IPS DF 4.7 (cell line): ENCODE results near the gene MKLN1.
"Not testable (repeated sequence)": the region's sequence is repeated elsewhere in the genome, so short reads cannot be mapped to it uniquely, and the experiment has no call there.

Experiments
- DNase-seq: peaks from one replicate; pipeline ENCODE4 v3.0.0-alpha.2; 2013; ENCODE audit warnings: low spot score; ENCODE audit errors: extremely low read depth

The MKLN1 gene

DNA sequence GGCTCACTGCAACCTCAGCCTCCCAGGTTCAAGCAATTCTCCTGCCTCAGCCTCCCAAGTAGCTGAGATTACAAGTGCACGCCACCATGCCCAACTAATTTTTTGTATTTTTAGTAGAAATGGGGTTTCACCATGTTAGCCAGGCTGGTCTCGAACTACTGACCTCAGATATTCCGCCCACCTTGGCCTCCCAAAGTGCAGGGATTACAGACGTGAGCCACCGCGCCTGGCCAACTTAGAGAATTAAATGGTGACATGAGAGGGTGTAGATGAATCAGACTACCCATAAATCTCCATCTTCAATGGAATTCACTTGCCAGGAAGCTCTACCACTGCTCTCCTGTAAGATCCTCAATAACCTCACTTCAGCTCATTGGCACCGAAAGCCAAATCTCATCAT lies 187.8 kb downstream of the MKLN1 start:
- not testable (repeated sequence) for DNase-seq

DNA sequence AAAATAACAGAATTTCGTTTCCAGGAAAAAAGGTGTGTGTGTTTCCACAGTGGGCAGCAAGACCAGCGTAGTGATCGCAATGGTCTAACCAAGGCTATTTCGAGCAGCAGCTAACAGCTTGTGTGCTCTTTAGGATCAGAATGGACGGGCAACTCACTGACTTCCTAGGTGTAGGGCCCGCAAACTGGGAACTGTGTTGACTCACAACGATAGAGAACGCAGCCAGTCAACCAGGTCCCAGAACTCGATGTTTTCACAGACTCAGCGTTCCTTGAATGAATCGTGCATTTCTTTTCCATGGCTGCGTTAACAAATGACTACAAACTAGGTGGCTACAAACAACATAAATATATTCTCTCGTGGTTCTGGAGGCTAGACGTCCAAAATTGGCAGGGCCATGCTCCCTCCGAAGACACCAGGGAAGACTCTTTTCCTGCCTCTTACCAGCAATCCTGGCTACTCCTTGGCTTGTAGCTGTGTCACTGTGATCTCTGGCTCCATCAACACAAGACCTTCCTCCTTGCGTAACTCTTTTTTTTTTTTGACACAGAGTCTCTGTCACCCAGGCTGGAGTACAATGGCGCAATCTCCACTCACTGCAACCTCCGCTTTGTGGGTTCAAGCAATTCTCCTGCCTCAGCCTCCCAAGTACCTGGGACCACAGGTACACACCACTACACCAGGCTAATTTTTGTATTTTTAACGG lies 189.7 kb downstream of the MKLN1 start:
- no peak for DNase-seq

DNA sequence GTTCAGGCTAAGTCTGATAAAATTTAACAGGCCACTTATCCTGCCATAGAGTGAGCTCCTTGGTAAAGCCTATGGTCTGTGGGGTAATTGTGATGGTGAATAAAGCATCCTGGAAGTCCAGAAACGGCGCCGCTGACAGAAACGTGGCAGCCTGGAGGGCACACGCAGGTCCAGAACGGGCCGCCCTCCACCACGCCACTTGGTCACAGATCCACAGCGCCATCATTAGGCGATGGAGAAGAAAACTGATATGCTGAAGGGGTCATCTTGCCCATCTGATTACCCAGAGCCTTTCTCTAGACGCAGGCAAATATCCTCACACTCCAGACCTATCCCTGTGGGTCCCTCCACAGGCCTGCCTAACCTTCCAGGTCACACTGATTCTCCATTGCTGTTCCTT lies 190.9 kb downstream of the MKLN1 start:
- DNase-seq, result no peak

GRCh38 chr7:131521651-131522163 lies 194.0 kb downstream of the MKLN1 start:
- no peak for DNase-seq

DNA sequence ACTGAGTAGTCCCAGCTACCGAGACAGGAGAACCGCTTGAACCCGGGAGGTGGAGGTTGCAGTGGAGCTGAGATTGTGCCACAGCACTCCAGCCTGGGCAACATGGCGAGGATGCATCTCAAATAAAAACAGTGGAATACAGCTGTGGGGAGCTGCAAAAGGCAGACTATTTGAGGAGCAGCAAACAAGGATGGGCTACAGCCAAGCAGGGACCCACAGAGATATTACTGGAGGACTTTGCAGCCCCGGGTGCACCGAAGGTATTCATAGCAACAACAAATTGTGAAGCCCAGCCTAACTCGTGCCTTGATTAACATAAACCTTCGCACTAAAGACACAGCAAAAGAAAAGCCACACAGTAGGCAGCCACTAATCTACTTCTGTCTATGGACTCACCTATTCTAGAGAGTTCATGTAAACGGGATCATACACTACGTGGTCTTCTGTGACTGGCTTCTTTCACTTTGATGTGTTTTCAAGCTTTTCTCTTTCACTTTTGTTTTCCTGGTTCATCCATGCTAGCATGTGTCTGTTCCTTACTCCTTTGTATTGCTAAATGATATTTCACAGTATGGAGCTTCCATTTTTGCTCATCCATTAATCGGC lies 194.8 kb downstream of the MKLN1 start:
- DNase-seq, result no peak

- no peak for DNase-seq
These were observed 196.4 kb downstream of the MKLN1 start for GRCh38 chr7:131524115-131524514.

GRCh38 chr7:131524703-131525102 lies 197.0 kb downstream of the MKLN1 start:
- DNase-seq, result no peak

DNA sequence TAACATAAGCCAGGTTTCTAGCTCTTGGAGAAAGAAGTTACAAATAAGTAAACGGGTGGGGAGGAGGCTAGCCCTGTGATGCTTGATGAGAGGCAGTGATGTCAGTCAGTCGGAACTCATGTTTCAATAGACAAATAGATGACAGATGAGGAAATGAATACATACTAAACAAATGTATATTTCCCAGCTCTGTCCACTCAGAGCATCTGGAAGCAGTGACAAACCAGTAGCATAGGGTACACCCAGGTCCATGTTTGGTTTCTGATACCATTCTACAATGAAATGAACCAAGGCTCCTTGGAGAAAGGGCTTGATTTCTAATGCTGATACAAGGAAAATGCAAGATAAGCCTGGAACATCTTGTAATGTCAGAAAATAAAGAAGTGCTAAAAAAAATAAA lies 198.1 kb downstream of the MKLN1 start:
- DNase-seq, result no peak

GRCh38 chr7:131527456-131527855 lies 199.8 kb downstream of the MKLN1 start:
- DNase-seq, result no peak

- no peak for DNase-seq
These were observed 201.5 kb downstream of the MKLN1 start for GRCh38 chr7:131529179-131529578.

DNA sequence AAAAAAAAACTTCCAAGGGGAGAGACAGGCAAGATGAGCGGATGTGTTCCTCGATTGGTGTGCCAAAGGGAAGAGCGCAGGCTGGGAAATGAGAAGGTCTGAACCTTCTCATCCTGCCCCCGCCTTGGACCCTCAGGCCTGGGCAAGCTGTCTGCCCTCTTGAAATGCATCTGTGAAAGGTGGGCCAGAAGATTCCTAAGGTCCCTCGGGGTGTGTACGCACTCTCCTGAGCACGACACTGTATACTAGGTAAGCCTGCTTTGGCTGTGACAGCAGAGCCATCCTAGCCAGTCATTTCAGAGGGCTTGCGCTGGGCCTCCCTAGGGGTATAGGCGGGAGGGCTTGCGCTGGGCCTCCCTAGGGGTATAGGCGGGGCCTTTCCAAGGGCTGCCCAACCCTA lies 201.9 kb downstream of the MKLN1 start:
- DNase-seq, result no peak

- no peak for DNase-seq
These were observed 202.5 kb downstream of the MKLN1 start for GRCh38 chr7:131530137-131530536.

DNA sequence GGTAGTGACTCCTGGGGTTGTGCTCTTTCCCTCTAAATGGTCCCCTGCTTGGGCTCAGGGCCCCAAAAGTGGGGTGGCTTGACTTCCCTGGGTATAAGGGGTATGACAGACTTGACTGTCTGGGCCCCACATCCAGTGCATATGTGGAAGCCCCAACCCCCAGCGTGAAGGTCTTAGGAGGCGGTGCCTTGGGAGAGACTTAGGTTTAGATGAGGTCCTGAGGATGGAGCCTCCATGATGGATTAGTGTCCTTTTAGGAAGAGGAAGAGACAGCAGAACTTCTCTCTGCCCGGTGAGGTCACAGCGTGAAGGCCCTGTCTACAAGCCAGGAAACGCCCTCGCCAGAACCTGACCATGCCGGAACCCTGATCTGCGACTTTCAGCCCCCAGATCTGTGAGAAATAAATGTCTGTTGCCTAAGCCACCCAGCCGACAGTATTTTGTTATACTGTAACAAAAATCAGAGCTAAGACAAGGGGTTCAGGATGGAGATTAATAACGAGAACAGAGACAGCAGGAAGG lies 205.0 kb downstream of the MKLN1 start:
- DNase-seq, result no peak

- no peak for DNase-seq
These were observed 205.5 kb downstream of the MKLN1 start for GRCh38 chr7:131533151-131533559.

GRCh38 chr7:131533566-131534561 lies 206.2 kb downstream of the MKLN1 start:
- DNase-seq, result no peak

- DNase-seq, result no peak
These were observed 208.7 kb downstream of the MKLN1 start for GRCh38 chr7:131536361-131536849.

DNA sequence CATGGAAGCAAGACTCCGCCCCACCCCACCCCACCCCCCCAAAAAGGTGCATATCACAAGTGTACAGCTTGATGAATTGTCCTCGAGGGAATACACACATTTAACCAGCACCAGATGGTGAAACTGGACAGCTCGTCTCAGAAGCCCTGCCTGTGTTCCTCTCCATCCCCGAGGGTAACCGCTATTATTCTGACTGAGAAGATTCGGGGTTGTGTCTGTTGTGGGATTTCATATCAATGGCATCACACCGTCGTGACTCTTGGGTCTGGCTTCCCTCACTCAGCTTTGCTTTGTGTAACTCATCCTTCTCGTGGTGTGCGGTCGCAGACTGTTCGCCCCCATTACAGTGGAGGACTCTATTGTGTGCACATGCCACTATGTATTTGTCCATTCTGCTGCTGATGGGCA lies 209.9 kb downstream of the MKLN1 start:
- DNase-seq, result no peak

- DNase-seq, result no peak
These were observed 210.6 kb downstream of the MKLN1 start for GRCh38 chr7:131538071-131538812.

DNA sequence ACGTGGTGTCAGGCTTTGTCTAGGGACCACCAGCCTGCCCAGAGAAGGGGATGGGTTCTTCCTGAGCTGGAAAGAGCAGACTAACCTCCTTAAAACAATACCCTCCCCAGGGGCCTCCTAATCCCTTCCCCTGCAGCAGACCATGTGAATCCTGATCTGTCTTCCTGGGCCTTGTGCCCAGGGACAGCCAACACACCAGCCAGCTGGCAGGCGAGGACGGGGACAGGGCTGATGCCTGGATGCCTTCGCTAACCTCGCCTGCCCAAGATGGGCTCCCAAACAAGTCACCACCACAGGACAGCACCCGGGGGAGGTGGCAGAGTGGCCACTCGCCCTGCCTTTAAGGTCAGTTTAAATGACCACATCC lies 211.1 kb downstream of the MKLN1 start:
- DNase-seq, result no peak

GRCh38 chr7:131540491-131541162 lies 213.0 kb downstream of the MKLN1 start:
- no peak for DNase-seq
